Posterior vena cava (tissue), 2 donors: ENCODE data around the gene SORBS2. TPM values are rescaled to one million over a fixed set of nuclear protein-coding genes. Genes with fewer than 3 reads are reported as not detected.

Experiments
- DNase-seq: peaks from one replicate; pipeline ENCODE4 v3.0.0-alpha.2; 2020; ENCODE audit warnings: low spot score
- intact Hi-C, 2 donors: fragments of 100-400 bp; cut with DNase I; formaldehyde crosslinking; loops; one replicate each; pipeline versions ENCODE4 v1.14.1 to v1.14.2; 2022 to 2023
- total RNA-seq, 2 donors: library from RNA; stranded (reverse); fragmentation: NEBNext Ultra II Directional; extraction: Animal tissue kit (Norgen Biotek cat#: 25700); gene quantifications; one replicate each; pipeline ENCODE4 v1.2.1, GENCODE V29; 2021
- donor health status: DM: yes; HTN: yes; CAD: no.
- donor health status: DM: yes; HTN: yes; CAD: no.

SORBS2 gene
- total RNA-seq, 2 donors from 2014 or later: 139 to 166 TPM

DNA sequence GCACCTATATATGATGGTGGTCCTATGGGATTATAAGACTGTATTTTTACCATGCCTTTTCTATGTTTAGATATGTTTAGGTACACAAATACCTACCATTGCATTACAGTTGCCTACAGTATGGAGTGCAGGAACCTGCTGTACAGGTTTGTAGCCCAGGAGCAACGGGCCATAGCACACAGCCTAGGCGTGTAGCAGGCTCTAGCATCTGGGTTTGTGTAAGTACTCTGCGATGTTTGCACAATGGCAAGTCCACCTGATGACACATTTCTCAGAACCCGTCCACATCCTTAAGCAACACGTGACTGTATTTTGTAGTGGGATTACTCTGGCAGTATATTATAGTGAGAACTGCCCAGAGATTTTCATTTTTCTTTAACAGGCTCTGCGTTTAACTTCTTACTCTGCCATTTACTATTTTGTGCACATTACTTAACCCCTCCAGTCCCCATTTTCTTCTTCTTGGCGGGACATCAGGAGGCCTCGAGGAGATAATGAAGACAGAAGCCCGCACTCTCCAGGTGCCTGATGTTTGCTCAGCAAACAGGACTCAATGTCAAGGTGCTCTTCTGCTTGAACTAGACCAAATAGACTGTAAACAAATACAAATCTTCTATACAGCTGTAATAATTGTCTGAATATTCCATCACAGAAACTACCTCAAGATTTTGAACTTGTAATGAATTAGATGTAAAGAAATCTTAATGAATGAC, 174.7 kb downstream of the SORBS2 start:
- DNase-seq: no peak
- intact Hi-C loops: loop anchor here in 1 of 2 donors (5.0 kb wide), 1 partner anchor 385 kb away; no protein-coding TSS in a partner anchor

DNA sequence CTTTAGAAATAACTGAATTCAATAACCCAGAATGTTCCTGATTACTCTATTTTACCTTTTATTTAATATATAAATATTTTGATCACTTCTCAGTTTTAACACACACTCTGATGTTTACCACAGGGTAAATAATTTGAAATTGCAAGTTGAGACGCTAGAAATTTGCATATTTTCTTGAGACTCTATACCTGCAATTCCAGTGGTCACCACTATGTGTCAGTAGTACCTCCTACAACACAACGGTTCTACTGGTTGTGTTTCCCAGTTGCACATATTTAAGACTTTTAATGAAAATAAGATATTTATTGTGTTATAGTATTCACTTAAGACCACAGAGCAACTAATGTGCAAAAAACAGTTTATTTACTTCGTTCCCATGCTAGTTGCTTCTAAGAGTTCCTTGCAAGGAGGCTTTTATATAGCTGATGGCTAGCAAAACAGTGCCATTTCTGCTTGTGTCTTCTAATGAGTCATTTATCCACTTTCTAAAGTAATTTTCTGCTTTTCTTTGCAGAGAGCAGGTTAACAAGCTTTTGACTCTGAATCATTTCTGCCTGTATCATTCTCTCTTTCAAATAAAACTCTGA, 177.8 kb downstream of the SORBS2 start:
- intact Hi-C loops: no loop called here
- DNase-seq: no peak

GRCh38 chr4:185626798-185627197, 185.2 kb downstream of the SORBS2 start:
- intact Hi-C loops: no loop called here
- no peak for DNase-seq

DNA sequence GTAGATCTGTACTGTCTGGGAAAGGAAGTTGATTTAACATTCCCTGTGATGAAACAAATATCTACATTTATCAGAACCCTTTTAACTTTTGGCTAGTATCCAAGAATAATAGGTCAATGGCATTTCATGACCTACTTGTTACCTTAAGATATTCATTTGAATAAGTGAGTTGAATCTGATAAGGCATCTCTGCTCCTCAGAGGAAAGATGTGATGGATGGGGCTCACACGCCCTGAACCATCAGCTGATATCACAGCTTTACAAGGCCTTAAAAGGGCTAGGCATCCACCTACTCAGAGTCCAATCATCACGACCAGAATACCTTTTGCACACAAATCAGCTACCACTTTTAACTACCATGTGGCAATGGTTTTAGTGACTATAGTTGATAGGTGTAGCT, 186.5 kb downstream of the SORBS2 start:
- intact Hi-C loops: no loop called here
- DNase-seq: no peak

- no peak for DNase-seq
- intact Hi-C loops: no loop called here
Measured at GRCh38 chr4:185624259-185624589, 187.8 kb downstream of the SORBS2 start.

GRCh38 chr4:185623444-185624258, 188.3 kb downstream of the SORBS2 start:
- no peak for DNase-seq
- intact Hi-C loops: no loop called here

DNA sequence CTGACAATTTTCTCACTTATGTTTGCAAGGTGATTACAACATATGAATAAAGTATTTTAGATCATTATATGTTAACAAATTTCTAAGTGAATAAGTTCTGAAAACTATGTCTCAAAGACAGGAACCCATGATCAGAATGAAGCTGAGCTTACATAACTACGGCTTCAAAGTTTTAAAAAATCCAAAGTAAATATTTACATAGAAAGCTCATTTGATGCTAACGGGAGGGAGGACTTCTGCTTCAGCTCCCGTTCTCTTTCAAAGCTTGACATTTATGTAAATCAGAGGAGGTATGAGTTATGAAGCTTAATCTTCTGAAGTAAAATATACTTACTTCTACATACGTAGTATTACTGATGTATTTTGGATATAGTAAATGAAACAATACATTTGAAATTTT, 203.8 kb downstream of the SORBS2 start:
- intact Hi-C loops: no loop called here
- no peak for DNase-seq

DNA sequence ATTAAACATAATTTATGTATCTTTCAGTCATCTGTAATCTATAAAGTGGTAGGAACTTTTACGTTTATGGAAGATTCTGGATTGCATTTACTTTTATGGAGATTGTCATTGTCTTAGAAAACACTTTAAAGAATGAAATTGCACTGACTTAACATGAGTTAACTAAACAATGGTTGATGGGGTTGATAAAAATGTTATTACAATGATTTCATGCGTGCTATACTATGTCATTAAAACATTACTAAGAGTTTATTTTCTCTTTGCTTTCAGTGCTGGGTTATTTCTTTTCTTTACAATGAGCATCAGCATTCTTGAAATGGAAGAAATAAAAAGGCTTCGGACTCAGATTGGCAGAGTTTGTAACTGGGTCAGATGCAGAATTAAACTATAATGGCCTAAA, 209.6 kb downstream of the SORBS2 start:
- DNase-seq: no peak
- intact Hi-C loops: no loop called here

DNA sequence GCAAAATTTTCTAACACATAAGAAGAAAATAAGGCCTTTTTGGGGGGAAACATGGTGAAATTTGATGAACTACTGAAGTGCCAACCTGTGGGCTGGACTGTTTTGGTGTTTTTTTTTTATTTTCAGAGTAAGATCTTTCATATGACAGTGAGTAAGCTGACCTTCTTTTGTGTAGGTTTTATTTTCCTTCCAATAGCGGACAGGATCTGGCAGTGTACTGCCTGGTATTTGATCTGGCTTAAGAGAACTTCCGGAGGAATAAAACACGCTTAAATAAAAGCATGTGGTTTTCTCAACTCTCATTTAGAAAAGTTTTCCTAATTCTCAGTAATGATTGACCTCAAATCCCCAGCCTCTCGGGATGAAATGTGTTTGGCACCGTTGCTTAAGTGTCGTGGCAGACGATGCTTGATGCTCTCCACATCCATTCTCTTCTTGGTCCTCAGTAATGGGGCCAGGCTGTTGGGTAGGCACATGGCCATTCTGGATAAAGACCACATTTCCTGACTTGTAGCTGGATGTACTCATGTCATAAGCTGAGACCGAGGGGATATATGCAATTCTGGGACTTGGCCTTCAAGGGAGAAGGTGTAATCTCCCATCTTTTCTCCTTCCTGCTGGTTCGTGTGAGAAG, 211.1 kb downstream of the SORBS2 start:
- intact Hi-C loops: no loop called here
- no peak for DNase-seq

- intact Hi-C loops: loop anchor here (5.0 kb wide), 1 partner anchor 127 kb away; the partner anchor contains the start of gene CCDC110 (in 2 of the 2)
- no peak for DNase-seq
Measured at GRCh38 chr4:185599553-185600243, 212.3 kb downstream of the SORBS2 start.

- intact Hi-C loops: loop anchor here (5.0 kb wide), 1 partner anchor 127 kb away; the partner anchor contains the start of gene CCDC110 (in 2 of the 2)
- no peak for DNase-seq
Measured at GRCh38 chr4:185598846-185599552, 213.0 kb downstream of the SORBS2 start.

GRCh38 chr4:185597532-185598188, 214.3 kb downstream of the SORBS2 start:
- intact Hi-C loops: loop anchor here (5.0 kb wide), 1 partner anchor 125 kb away; the partner anchor contains the start of gene CCDC110 (in 2 of the 2)
- peak; percentile 92 for DNase-seq

DNA sequence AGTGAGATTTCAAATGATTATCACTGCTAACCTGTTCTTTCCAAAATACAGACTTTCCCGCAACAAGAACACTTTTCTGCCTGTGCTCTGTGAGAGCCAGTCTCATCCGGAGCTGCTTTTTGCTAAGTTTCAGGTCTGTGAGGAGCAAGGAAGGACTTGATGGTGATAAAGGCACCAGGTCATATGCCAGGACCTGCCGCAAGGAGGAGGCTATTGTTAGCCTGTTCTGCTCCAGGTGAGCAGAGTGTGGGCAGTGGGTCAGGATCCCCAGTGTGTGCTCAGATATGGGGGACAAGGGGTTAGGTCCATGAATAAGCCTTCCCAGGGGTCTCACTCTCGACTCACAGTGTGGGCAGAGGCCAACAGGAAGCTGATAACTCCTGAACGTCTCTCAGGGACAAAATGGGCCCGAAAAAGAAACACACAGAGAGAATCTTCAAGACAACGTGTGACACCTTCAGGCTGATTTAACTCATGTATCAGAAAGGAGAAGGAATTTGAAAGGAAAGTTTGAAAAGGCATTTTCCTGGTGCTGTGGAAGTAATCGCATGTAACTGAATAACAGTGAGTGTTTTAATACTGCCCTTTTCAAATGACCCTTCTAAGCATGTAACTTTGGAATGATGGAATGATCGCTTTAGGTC, 219.0 kb downstream of the SORBS2 start:
- intact Hi-C loops: loop anchor here in 1 of 2 donors (5.0 kb wide), 1 partner anchor 81 kb away; no protein-coding TSS in a partner anchor
- no peak for DNase-seq

- no peak for DNase-seq
- intact Hi-C loops: loop anchor here in 1 of 2 donors (5.0 kb wide), 1 partner anchor 80 kb away; no protein-coding TSS in a partner anchor
Measured at GRCh38 chr4:185592438-185592837, 219.6 kb downstream of the SORBS2 start.

DNA sequence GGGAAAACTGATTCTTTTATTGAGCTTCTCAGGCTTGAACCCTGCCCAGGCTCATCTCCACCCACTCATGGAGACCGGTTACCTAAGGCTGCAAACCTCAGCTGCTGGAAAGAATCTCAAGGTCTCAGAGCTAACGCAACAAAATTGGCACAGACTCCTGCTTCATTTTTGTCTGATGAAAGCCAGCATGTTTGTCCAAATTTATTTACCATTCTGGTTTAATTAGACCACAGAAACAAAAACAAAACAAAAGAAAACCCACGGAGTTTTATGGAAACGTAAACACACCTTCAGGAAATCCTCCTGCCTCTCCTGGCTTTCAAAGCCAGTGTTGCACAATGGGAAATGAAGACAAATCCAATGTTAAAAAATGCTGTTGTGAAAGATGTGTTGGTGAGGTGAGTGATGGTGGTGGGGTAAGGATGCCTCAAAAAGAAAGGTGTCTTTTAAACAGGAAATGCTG, 220.3 kb downstream of the SORBS2 start:
- no peak for DNase-seq
- intact Hi-C loops: loop anchor here in 1 of 2 donors (5.0 kb wide), 1 partner anchor 79 kb away; no protein-coding TSS in a partner anchor

DNA sequence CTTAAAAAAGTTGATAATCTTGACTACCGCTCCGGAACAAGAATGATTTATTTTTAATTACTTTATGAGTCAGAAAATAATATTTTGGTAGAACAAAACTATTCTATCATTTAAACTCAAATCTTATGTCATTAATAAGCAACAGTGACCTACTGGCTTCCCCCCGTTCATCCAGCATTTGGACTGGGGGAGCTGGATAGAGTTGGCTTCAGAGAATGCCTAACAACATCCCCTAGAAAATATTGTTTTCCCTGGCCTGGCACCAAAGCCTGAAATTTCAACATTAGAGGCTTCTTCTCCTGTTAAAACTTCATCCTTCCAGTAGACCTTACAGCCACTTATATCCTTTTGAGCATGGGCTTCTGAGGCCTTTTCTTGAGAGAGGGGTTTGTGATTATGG, 221.0 kb downstream of the SORBS2 start:
- intact Hi-C loops: loop anchor here in 1 of 2 donors (5.0 kb wide), 1 partner anchor 79 kb away; no protein-coding TSS in a partner anchor
- no peak for DNase-seq
